HEK293T (cell line): ENCODE data around the gene ATF7.

Source experiments
- ARNT ChIP-seq: fragments of 450-650 bp; IDR thresholded peaks from 2 replicates; pipeline ENCODE4 v1.6.1; 2017; ENCODE audit warnings: mild to moderate bottlenecking
- BHLHE40 ChIP-seq: fragments of 450-650 bp; IDR thresholded peaks from 2 replicates; pipeline ENCODE4 v1.6.1; 2016; ENCODE audit warnings: mild to moderate bottlenecking, moderate library complexity, borderline replicate concordance
- CTBP1 ChIP-seq: fragments of 450-650 bp; IDR thresholded peaks from 2 replicates; pipeline ENCODE4 v1.6.1; 2016; ENCODE audit warnings: borderline replicate concordance
- ELF4 ChIP-seq: fragments of 450-650 bp; IDR thresholded peaks from 2 replicates; pipeline ENCODE4 v1.6.1; 2017; ENCODE audit warnings: antibody characterized with exemption
- FOXK2 ChIP-seq: fragments of 450-650 bp; IDR thresholded peaks from 2 replicates; pipeline ENCODE4 v1.6.1; 2016; ENCODE audit warnings: mild to moderate bottlenecking
- FOXM1 ChIP-seq: fragments of 450-650 bp; IDR thresholded peaks from 2 replicates; pipeline ENCODE4 v1.6.1; 2017; ENCODE audit warnings: mild to moderate bottlenecking, borderline replicate concordance
- PKNOX1 ChIP-seq: fragments of 450-650 bp; IDR thresholded peaks from 2 replicates; pipeline ENCODE4 v1.6.1; 2016
- SP1 ChIP-seq: fragments of 450-650 bp; IDR thresholded peaks from 2 replicates; pipeline ENCODE4 v1.6.1; 2017
- SUZ12 ChIP-seq: fragments of 450-650 bp; IDR thresholded peaks from 2 replicates; pipeline ENCODE4 v1.6.1; 2016; ENCODE audit warnings: mild to moderate bottlenecking
- ZNF384 ChIP-seq: fragments of 450-650 bp; IDR thresholded peaks from 2 replicates; pipeline ENCODE4 v1.6.1; 2016

GRCh38 chr12:53627919-53628318 is 1.7 kb upstream of the ATF7 start:
- TF ChIP-seq SP1 (no peak), FOXK2 (no peak), ARNT (no peak), SUZ12 (no peak), FOXM1 (no peak), ZNF384 (no peak), BHLHE40 (no peak), ELF4 (no peak), CTBP1 (no peak), PKNOX1 (no peak)
